ENCODE results near the gene FOXL1. TPM values are rescaled to one million over a fixed set of nuclear protein-coding genes. Genes with fewer than 3 reads are reported as not detected.
A peak's percentile ranks its signal among the peaks of the same experiment; 100 is the strongest.

FOXL1 gene
- total RNA-seq, 1 donor from 2014 or later: 0.38 TPM

GRCh38 chr16:86602521-86602920 is 24.2 kb downstream of the FOXL1 start:
- no peak for DNase-seq
- intact Hi-C loops (cut with micrococcal nuclease): no loop called here
- peaks cover 70% of the 10 kb centered on the region for H3K27me3 ChIP-seq (ENCODE audit: low read depth)

GRCh38 chr16:86604436-86605193 is 26.3 kb downstream of the FOXL1 start:
- Histone ChIP-seq H3K27me3 (ENCODE audit: low read depth) (peaks cover 58% of the 10 kb centered on the region), H3K36me3 (no peaks in the 10 kb centered on the region), H3K27ac (replicated peaks) (no peak overlapping the region)

More at GRCh38 chr16:86602521-86602920, 24.2 kb downstream of the FOXL1 start:
- Histone ChIP-seq H3K27ac (replicated peaks) (peak overlapping the region; percentile 2), H3K36me3 (no peaks in the 10 kb centered on the region), H3K9me3 (replicated peaks) (no peaks in the 10 kb centered on the region), H3K4me1 (no peaks in the 10 kb centered on the region), H3K4me3 (no peak overlapping the region)
- TF ChIP-seq CTCF (IDR thresholded peaks at IDR 0.05; ENCODE audit: borderline replicate concordance): no peak

GRCh38 chr16:86605950-86606349 is 27.6 kb downstream of the FOXL1 start:
- Histone ChIP-seq H3K9me3 (replicated peaks) (no peaks in the 10 kb centered on the region), H3K4me1 (peaks cover 14% of the 10 kb centered on the region), H3K4me3 (no peak overlapping the region), H3K27ac (replicated peaks) (no peak overlapping the region), H3K27me3 (ENCODE audit: low read depth) (peaks cover 61% of the 10 kb centered on the region), H3K36me3 (no peaks in the 10 kb centered on the region)
- no peak for DNase-seq
- no peak for TF ChIP-seq CTCF (IDR thresholded peaks at IDR 0.05; ENCODE audit: borderline replicate concordance)
- intact Hi-C loops (cut with micrococcal nuclease): no loop called here

More at GRCh38 chr16:86604436-86605193, 26.3 kb downstream of the FOXL1 start:
- intact Hi-C loops (cut with micrococcal nuclease): no loop called here
- DNase-seq: no peak
- H3K9me3 ChIP-seq (replicated peaks): no peaks in the 10 kb centered on the region
- no peak for TF ChIP-seq CTCF (IDR thresholded peaks at IDR 0.05; ENCODE audit: borderline replicate concordance)
- H3K4me3 ChIP-seq: no peak overlapping the region
- H3K4me1 ChIP-seq: peaks cover under 1% of the 10 kb centered on the region

- no peak for TF ChIP-seq CTCF (IDR thresholded peaks at IDR 0.05; ENCODE audit: borderline replicate concordance)
- DNase-seq: no peak
- peaks cover 18% of the 10 kb centered on the region for H3K4me1 ChIP-seq
- no peaks in the 10 kb centered on the region for H3K36me3 ChIP-seq
- no peaks in the 10 kb centered on the region for H3K9me3 ChIP-seq (replicated peaks)
- no peak overlapping the region for H3K4me3 ChIP-seq
- intact Hi-C loops (cut with micrococcal nuclease): no loop called here
- H3K27me3 ChIP-seq (ENCODE audit: low read depth): peaks cover 76% of the 10 kb centered on the region
- H3K27ac ChIP-seq (replicated peaks): peak overlapping the region; percentile 23
Measured at GRCh38 chr16:86608301-86608747, 30.0 kb downstream of the FOXL1 start.

GRCh38 chr16:86609115-86609514 is 30.8 kb downstream of the FOXL1 start:
- H3K27me3 ChIP-seq (ENCODE audit: low read depth): peaks cover 72% of the 10 kb centered on the region
- no peaks in the 10 kb centered on the region for H3K36me3 ChIP-seq
- intact Hi-C loops (cut with micrococcal nuclease): no loop called here
- H3K4me1 ChIP-seq: peaks cover 18% of the 10 kb centered on the region
- peak overlapping the region; percentile 23 for H3K27ac ChIP-seq (replicated peaks)
- no peak overlapping the region for H3K4me3 ChIP-seq
- no peaks in the 10 kb centered on the region for H3K9me3 ChIP-seq (replicated peaks)
- DNase-seq: no peak
- no peak for TF ChIP-seq CTCF (IDR thresholded peaks at IDR 0.05; ENCODE audit: borderline replicate concordance)
